Purkinje cell (primary cell): Measurements from ENCODE around the gene UBXN1. TPM values are rescaled to one million over a fixed set of nuclear protein-coding genes. Genes with fewer than 3 reads are reported as not detected.

Source experiments
- polyA plus RNA-seq: library from polyadenylated mRNA; unstranded; fragments of >200 nt; fragmentation: Nextera tagmentation; gene quantifications from 2 replicates; pipeline ENCODE4 v1.2.1, GENCODE V29; 2014

Gene UBXN1
- 29.6 and 45.3 TPM in 2 replicates for polyA plus RNA-seq

GRCh38 chr11:62678770-62679696 is at the start of gene UBXN1:
TSS of gene UBXN1 (minus strand) at chr11:62679073. CDS start at chr11:62678923, 150 bp downstream.

GRCh38 chr11:62728171-62728988 is 49.5 kb upstream of the UBXN1 start, which contains the start of gene TTC9C:
TSS of gene TTC9C (plus strand) at chr11:62728486. CDS start at chr11:62728849, 363 bp downstream.

GRCh38 chr11:62727165-62727871 is 48.4 kb upstream of the UBXN1 start, which contains the start of gene HNRNPUL2:
TSS of gene HNRNPUL2 (minus strand) at chr11:62727457. CDS start at chr11:62727156, 301 bp downstream.

GRCh38 chr11:62707277-62707861 is 28.5 kb upstream of the UBXN1 start, which contains the start of the genes BSCL2 and GNG3:
TSS of gene BSCL2 (minus strand) at chr11:62707424. CDS start at chr11:62707195, 229 bp downstream.
TSS of gene GNG3 (plus strand) at chr11:62707676. CDS start at chr11:62708296, 620 bp downstream.

GRCh38 chr11:62689421-62690183 is 10.7 kb upstream of the UBXN1 start, which contains the start of gene LRRN4CL:
TSS of gene LRRN4CL (minus strand) at chr11:62689530. CDS start at chr11:62688508, 1,022 bp downstream.

GRCh38 chr11:62671608-62672389 is 7.1 kb downstream of the UBXN1 start, which contains the start of the genes LBHD1 and UQCC3:
TSS of gene LBHD1 (minus strand) at chr11:62672267. CDS start at chr11:62670031, 2,236 bp downstream.
TSS of gene UQCC3 (plus strand) at chr11:62671673. CDS start at chr11:62671746, 73 bp downstream.

GRCh38 chr11:62665075-62665598 is 13.7 kb downstream of the UBXN1 start, which contains the start of the genes C11orf98 and CSKMT:
TSS of gene C11orf98 (minus strand) at chr11:62665210. CDS start at chr11:62665169, 41 bp downstream.
TSS of gene CSKMT (plus strand) at chr11:62665312. CDS start at chr11:62665880, 568 bp downstream.

GRCh38 chr11:62645946-62646824 is 32.7 kb downstream of the UBXN1 start, which contains the start of gene GANAB:
TSS of gene GANAB (minus strand) at chr11:62646613. CDS start at chr11:62646599, 14 bp downstream.

Other genes with a start within 250 kb of the UBXN1 start
- gene AHNAK, start 132.3 kb downstream of the UBXN1 start, polyA plus RNA-seq = 0.73 and 2.8 TPM in 2 replicates
- 108 and 114 TPM in 2 replicates for gene EEF1G, start 105.2 kb downstream of the UBXN1 start, polyA plus RNA-seq
- 0.19 and 2.8 TPM in 2 replicates for gene TUT1, start 87.5 kb downstream of the UBXN1 start, polyA plus RNA-seq
- gene MTA2, start 77.2 kb downstream of the UBXN1 start, polyA plus RNA-seq = 0.60 and 0.63 TPM in 2 replicates
- gene EML3, start 66.3 kb downstream of the UBXN1 start, polyA plus RNA-seq = not detected in 2 replicates
- 0.29 TPM in 1 of 2 replicates, not detected in the other for gene ROM1, start 65.8 kb downstream of the UBXN1 start, polyA plus RNA-seq
- 6.0 and 19.2 TPM in 2 replicates for gene B3GAT3, start 57.1 kb downstream of the UBXN1 start, polyA plus RNA-seq
- 3.9 and 6.3 TPM in 2 replicates for gene GANAB, start 32.5 kb downstream of the UBXN1 start, polyA plus RNA-seq
- gene INTS5, start 25.8 kb downstream of the UBXN1 start, polyA plus RNA-seq = 1.1 and 1.3 TPM in 2 replicates
- 82.2 and 95.4 TPM in 2 replicates for gene C11orf98, start 13.9 kb downstream of the UBXN1 start, polyA plus RNA-seq
- gene CSKMT, start 13.8 kb downstream of the UBXN1 start, polyA plus RNA-seq = 5.4 and 7.2 TPM in 2 replicates
- 3.4 and 3.8 TPM in 2 replicates for gene UQCC3, start 7.4 kb downstream of the UBXN1 start, polyA plus RNA-seq
- 2.2 TPM in 1 of 2 replicates, not detected in the other for gene LBHD1, start 6.8 kb downstream of the UBXN1 start, polyA plus RNA-seq
- gene LRRN4CL, start 10.5 kb upstream of the UBXN1 start, polyA plus RNA-seq = not detected in 2 replicates
- 511 and 550 TPM in 2 replicates for gene BSCL2, start 28.4 kb upstream of the UBXN1 start, polyA plus RNA-seq
- 926 and 1,510 TPM in 2 replicates for gene GNG3, start 28.6 kb upstream of the UBXN1 start, polyA plus RNA-seq
- 6.1 and 11.6 TPM in 2 replicates for gene HNRNPUL2, start 48.4 kb upstream of the UBXN1 start, polyA plus RNA-seq
- 39.6 and 42.1 TPM in 2 replicates for gene TTC9C, start 49.4 kb upstream of the UBXN1 start, polyA plus RNA-seq
- gene ZBTB3, start 75.1 kb upstream of the UBXN1 start, polyA plus RNA-seq = 3.5 and 3.6 TPM in 2 replicates
- gene POLR2G, start 82.5 kb upstream of the UBXN1 start, polyA plus RNA-seq = 167 and 208 TPM in 2 replicates
- 0.15 and 1.2 TPM in 2 replicates for gene TAF6L, start 92.3 kb upstream of the UBXN1 start, polyA plus RNA-seq
- gene TMEM179B, start 108.3 kb upstream of the UBXN1 start, polyA plus RNA-seq = 19.7 and 23.2 TPM in 2 replicates
- 12.5 and 20.4 TPM in 2 replicates for gene TMEM223, start 112.9 kb upstream of the UBXN1 start, polyA plus RNA-seq
- 25.0 and 31.8 TPM in 2 replicates for gene NXF1, start 126.4 kb upstream of the UBXN1 start, polyA plus RNA-seq
- 5.0 and 5.3 TPM in 2 replicates for gene STX5, start 153.0 kb upstream of the UBXN1 start, polyA plus RNA-seq
- not detected in 2 replicates for gene TEX54, start 153.8 kb upstream of the UBXN1 start, polyA plus RNA-seq
- 11.6 and 16.4 TPM in 2 replicates for gene WDR74, start 160.5 kb upstream of the UBXN1 start, polyA plus RNA-seq
- gene SLC3A2, start 201.8 kb upstream of the UBXN1 start, polyA plus RNA-seq = 27.1 and 50.5 TPM in 2 replicates
- 5.9 TPM in 1 of 2 replicates, not detected in the other for gene CHRM1, start 242.3 kb upstream of the UBXN1 start, polyA plus RNA-seq